ENCODE data around the gene PRSS27.

- TF ChIP-seq FOS (IDR thresholded peaks at IDR 0.05; ENCODE audit: low read depth, low read length) (no peak), MAZ (IDR thresholded peaks at IDR 0.05; ENCODE audit: borderline replicate concordance, low read depth, low read length) (no peak), CTCF (conservative IDR thresholded peaks at IDR 0.05; ENCODE audit: low read depth, low read length) (no peak), MAFK (IDR thresholded peaks at IDR 0.05; ENCODE audit: low read depth, low read length) (no peak), POLR2A (IDR thresholded peaks at IDR 0.05; ENCODE audit: low read depth, low read length) (no peak), USF2 (IDR thresholded peaks at IDR 0.05; ENCODE audit: low read depth, low read length) (no peak), RCOR1 (IDR thresholded peaks at IDR 0.05; ENCODE audit: insufficient replicate concordance, low read length) (no peak), MXI1 (IDR thresholded peaks at IDR 0.05; ENCODE audit: borderline replicate concordance, low read depth, low read length) (no peak), RFX5 (IDR thresholded peaks at IDR 0.05; ENCODE audit: low read depth, low read length) (no peak), NFE2L2 (IDR thresholded peaks at IDR 0.05; ENCODE audit: low read depth, low read length) (no peak)
Measured at GRCh38 chr16:2704983-2705275, 15.1 kb downstream of the PRSS27 start.
